PC-3 (cell line): Measurements from ENCODE around the gene POLR2H.

ENCODE experiments used
- EZH2 ChIP-seq: fragments of 300-600 bp; sonication (generic); IDR thresholded peaks from one replicate; pipeline ENCODE4 v1.6.1; 2017; ENCODE audit warnings: antibody characterized with exemption, mild to moderate bottlenecking, low read length; ENCODE audit not compliant: unreplicated experiment
- TF ChIP-seq, protein P1 (sequence below): fragments of 300-600 bp; sonication (generic); conservative IDR thresholded peaks from 2 replicates; pipeline ENCODE4 v1.5.1; 2017; ENCODE audit warnings: antibody characterized with exemption, low read depth, mild to moderate bottlenecking, low read length

GRCh38 chr3:184346480-184347190 lies 14.9 kb upstream of the POLR2H start:
- TF ChIP-seq, protein P1, sequence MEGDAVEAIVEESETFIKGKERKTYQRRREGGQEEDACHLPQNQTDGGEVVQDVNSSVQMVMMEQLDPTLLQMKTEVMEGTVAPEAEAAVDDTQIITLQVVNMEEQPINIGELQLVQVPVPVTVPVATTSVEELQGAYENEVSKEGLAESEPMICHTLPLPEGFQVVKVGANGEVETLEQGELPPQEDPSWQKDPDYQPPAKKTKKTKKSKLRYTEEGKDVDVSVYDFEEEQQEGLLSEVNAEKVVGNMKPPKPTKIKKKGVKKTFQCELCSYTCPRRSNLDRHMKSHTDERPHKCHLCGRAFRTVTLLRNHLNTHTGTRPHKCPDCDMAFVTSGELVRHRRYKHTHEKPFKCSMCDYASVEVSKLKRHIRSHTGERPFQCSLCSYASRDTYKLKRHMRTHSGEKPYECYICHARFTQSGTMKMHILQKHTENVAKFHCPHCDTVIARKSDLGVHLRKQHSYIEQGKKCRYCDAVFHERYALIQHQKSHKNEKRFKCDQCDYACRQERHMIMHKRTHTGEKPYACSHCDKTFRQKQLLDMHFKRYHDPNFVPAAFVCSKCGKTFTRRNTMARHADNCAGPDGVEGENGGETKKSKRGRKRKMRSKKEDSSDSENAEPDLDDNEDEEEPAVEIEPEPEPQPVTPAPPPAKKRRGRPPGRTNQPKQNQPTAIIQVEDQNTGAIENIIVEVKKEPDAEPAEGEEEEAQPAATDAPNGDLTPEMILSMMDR: no peak
- TF ChIP-seq EZH2: no peak
